ENCODE results near the gene PRKAR2A. TPM values are rescaled to one million over a fixed set of nuclear protein-coding genes. Genes with fewer than 3 reads are reported as not detected.
A peak's percentile ranks its signal among the peaks of the same experiment; 100 is the strongest.

The PRKAR2A gene
- polyA plus RNA-seq (ENCODE audit: insufficient read length in 3 of 3), result 10 to 100 TPM; 36.9 to 45.6 (median 39.1) TPM
- long read RNA-seq, donor 1, full-length matches to known transcripts, result 3 of 3 reads
- long read RNA-seq, donor 1, partial matches to known transcripts, result 0 of 3 reads
- long read RNA-seq, donor 1, other reads (novel, unspliced or antisense), result 0 of 3 reads
- long read RNA-seq, donor 2, full-length matches to known transcripts, result 3 of 3 reads
- long read RNA-seq, donor 2, partial matches to known transcripts, result 0 of 3 reads
- long read RNA-seq, donor 2, other reads (novel, unspliced or antisense), result 0 of 3 reads
- long read RNA-seq, donor 3, full-length matches to known transcripts, result 5 of 5 reads
- long read RNA-seq, donor 3, partial matches to known transcripts, result 0 of 5 reads
- long read RNA-seq, donor 3, other reads (novel, unspliced or antisense), result 0 of 5 reads
- long read RNA-seq, donor 4, partial matches to known transcripts, result 0 of 1 reads
- long read RNA-seq, donor 4, other reads (novel, unspliced or antisense), result 0 of 1 reads
- long read RNA-seq, donor 5, full-length matches to known transcripts, result 4 of 4 reads
- long read RNA-seq, donor 5, partial matches to known transcripts, result 0 of 4 reads
- long read RNA-seq, donor 5, other reads (novel, unspliced or antisense), result 0 of 4 reads
- long read RNA-seq, donor 6, full-length matches to known transcripts, result 7 of 7 reads
- long read RNA-seq, donor 6, partial matches to known transcripts, result 0 of 7 reads
- long read RNA-seq, donor 6, other reads (novel, unspliced or antisense), result 0 of 7 reads
- long read RNA-seq, donor 7, full-length matches to known transcripts, result 5 of 5 reads
- long read RNA-seq, donor 7, partial matches to known transcripts, result 0 of 5 reads
- long read RNA-seq, donor 7, other reads (novel, unspliced or antisense), result 0 of 5 reads
- long read RNA-seq, donor 8, full-length matches to known transcripts, result 2 of 2 reads
- long read RNA-seq, donor 8, partial matches to known transcripts, result 0 of 2 reads
- long read RNA-seq, donor 8, other reads (novel, unspliced or antisense), result 0 of 2 reads
- long read RNA-seq, donor 9, full-length matches to known transcripts, result 12 of 12 reads
- long read RNA-seq, donor 9, partial matches to known transcripts, result 0 of 12 reads
- long read RNA-seq, donor 9, other reads (novel, unspliced or antisense), result 0 of 12 reads
- long read RNA-seq, donor 10, full-length matches to known transcripts, result 5 of 5 reads
- long read RNA-seq, donor 10, partial matches to known transcripts, result 0 of 5 reads
- long read RNA-seq, donor 10, other reads (novel, unspliced or antisense), result 0 of 5 reads
- long read RNA-seq, donor 11, full-length matches to known transcripts, result 6 of 56 reads
- long read RNA-seq, donor 11, partial matches to known transcripts, result 50 of 56 reads
- long read RNA-seq, donor 11, other reads (novel, unspliced or antisense), result 0 of 56 reads
- long read RNA-seq, donor 12, full-length matches to known transcripts, result 8 of 8 reads
- long read RNA-seq, donor 12, partial matches to known transcripts, result 0 of 8 reads
- long read RNA-seq, donor 12, other reads (novel, unspliced or antisense), result 0 of 8 reads
- long read RNA-seq, donor 13, full-length matches to known transcripts, result 6 of 6 reads
- long read RNA-seq, donor 13, partial matches to known transcripts, result 0 of 6 reads
- long read RNA-seq, donor 13, other reads (novel, unspliced or antisense), result 0 of 6 reads
- long read RNA-seq, donor 14, result 0 reads
- long read RNA-seq, donor 15, full-length matches to known transcripts, result 6 of 6 reads
- long read RNA-seq, donor 15, partial matches to known transcripts, result 0 of 6 reads
- long read RNA-seq, donor 15, other reads (novel, unspliced or antisense), result 0 of 6 reads
- long read RNA-seq, donor 16, full-length matches to known transcripts, result 6 of 6 reads
- long read RNA-seq, donor 16, partial matches to known transcripts, result 0 of 6 reads
- long read RNA-seq, donor 16, other reads (novel, unspliced or antisense), result 0 of 6 reads

- peak; percentile 87 for DNase-seq
Observed at GRCh38 chr3:48847504-48848423, at the start of gene PRKAR2A. TSS of gene PRKAR2A (minus strand) at chr3:48847874. CDS start at chr3:48847596, 278 bp downstream.

- DNase-seq, result no peak
Observed at GRCh38 chr3:48896936-48897335, 49.3 kb upstream of the PRKAR2A start.

GRCh38 chr3:48894516-48894915, 46.8 kb upstream of the PRKAR2A start:
- no peak for DNase-seq

GRCh38 chr3:48891606-48892005, 43.9 kb upstream of the PRKAR2A start:
- DNase-seq, result no peak

GRCh38 chr3:48885753-48886152, 38.1 kb upstream of the PRKAR2A start:
- DNase-seq, result no peak

- no peak for DNase-seq
Observed at GRCh38 chr3:48881652-48882114, 34.0 kb upstream of the PRKAR2A start.

GRCh38 chr3:48881006-48881405, 33.3 kb upstream of the PRKAR2A start:
- DNase-seq, result no peak

- DNase-seq, result no peak
Observed at GRCh38 chr3:48879994-48880377, 32.3 kb upstream of the PRKAR2A start.

GRCh38 chr3:48879307-48879993, 31.8 kb upstream of the PRKAR2A start:
- DNase-seq, result no peak

- DNase-seq, result no peak
Observed at GRCh38 chr3:48877671-48878070, 30.0 kb upstream of the PRKAR2A start.

- no peak for DNase-seq
Observed at GRCh38 chr3:48863122-48863521, 15.4 kb upstream of the PRKAR2A start.

- no peak for DNase-seq
Observed at GRCh38 chr3:48859206-48859605, 11.5 kb upstream of the PRKAR2A start.

GRCh38 chr3:48858709-48859108, 11.0 kb upstream of the PRKAR2A start:
- DNase-seq, result no peak

- DNase-seq, result no peak
Observed at GRCh38 chr3:48857641-48858040, 10.0 kb upstream of the PRKAR2A start.

GRCh38 chr3:48856469-48856868, 8.8 kb upstream of the PRKAR2A start:
- DNase-seq, result no peak

- DNase-seq, result no peak
Observed at GRCh38 chr3:48855681-48856447, 8.2 kb upstream of the PRKAR2A start.

GRCh38 chr3:48852151-48852550, 4.5 kb upstream of the PRKAR2A start:
- DNase-seq, result no peak

- peak; percentile 42 for DNase-seq
Observed at GRCh38 chr3:48851407-48851806, 3.7 kb upstream of the PRKAR2A start.
